K562 (cell line): ENCODE measurements around the gene IL1RN. TPM values are rescaled to one million over a fixed set of nuclear protein-coding genes. Genes with fewer than 3 reads are reported as not detected.

Source experiments
- ATAC-seq: fragments of 200-7000 bp; cut with Tn5 transposase; 3 replicates; pipeline ENCODE4 v1.9.1; 2020; ENCODE audit warnings: moderate library complexity
- BruUV-seq: library from RNA; stranded (reverse); fragments of 400-500 nt; replicated peaks from 2 replicates; lab custom pipeline; 2021; lab: Mats Ljungman, UMichigan
- CTCF ChIA-PET: fragments of 300-600 bp; formaldehyde crosslinking; extraction: SDS; loops from one replicate; lab custom pipeline; 2021; ENCODE audit warnings: low intra/inter-chr PET ratio; lab: Yijun Ruan, JAX
- POLR2A ChIA-PET: fragments of 300-600, 350-650 bp; sonication (Branson Sonifier 250); formaldehyde crosslinking; extraction: SDS; loops from one replicate; lab custom pipeline; 2021; ENCODE audit warnings: antibody characterized with exemption, inconsistent platforms; lab: Yijun Ruan, JAX
- DNase-seq, 4 experiments: peaks; one replicate each; pipeline versions ENCODE4 v3.0.0 to v3.0.0-alpha.2; 2011 to 2018; ENCODE audit warnings: low spot score in 3 of 4, mixed read lengths in 3 of 4; ENCODE audit errors: extremely low read depth in 1 of 4
- FAIRE-seq: peaks from 2 replicates; lab custom pipeline; 2011; peaks lifted over from hg19 to GRCh38; lab: Jason Lieb, UNC
- H2AFZ ChIP-seq: 2 replicates; pipeline ENCODE4 v1.6.0; 2011; ENCODE audit warnings: low read depth, low read length, control low read depth, inconsistent platforms
- H3K27ac ChIP-seq: fragments of 200-600 bp; 3 replicates; pipeline ENCODE4 v1.8.0; 2011; ENCODE audit warnings: low read depth, mild to moderate bottlenecking, control low read depth, inconsistent platforms, low read length, moderate library complexity, mixed read lengths; ENCODE audit errors: extremely low read depth
- H3K27me3 ChIP-seq, 2 experiments: fragments of 300-600 bp in 1 of 2; 2 replicates in 1 of 2; 3 replicates in 1 of 2; pipeline versions ENCODE4 v1.6.0 to v1.8.0; 2011; ENCODE audit warnings: inconsistent platforms in 2 of 2, low read length in 2 of 2, mild to moderate bottlenecking in 1 of 2, mixed read lengths in 1 of 2, moderate library complexity in 1 of 2; ENCODE audit not compliant: control insufficient read depth in 2 of 2, insufficient read depth in 2 of 2
- H3K36me3 ChIP-seq: fragments of 300-600 bp; 3 replicates; pipeline ENCODE4 v1.8.0; 2011; ENCODE audit warnings: mild to moderate bottlenecking, low read length, inconsistent platforms; ENCODE audit not compliant: control insufficient read depth, insufficient read depth
- H3K4me1 ChIP-seq, 2 experiments: fragments of 200-600 bp in 1 of 2; replicated peaks in 1 of 2; 2 replicates in 1 of 2; 3 replicates in 1 of 2; pipeline versions ENCODE4 v1.5.1 to v1.8.0; 2011; ENCODE audit warnings: inconsistent platforms in 2 of 2, low read length in 2 of 2, mild to moderate bottlenecking in 1 of 2, mixed read lengths in 1 of 2, moderate library complexity in 1 of 2; ENCODE audit not compliant: control insufficient read depth in 2 of 2, insufficient read depth in 2 of 2
- H3K4me2 ChIP-seq: 2 replicates; pipeline ENCODE4 v1.6.1; 2011; ENCODE audit warnings: low read length, control low read depth, inconsistent platforms, mixed read lengths; ENCODE audit not compliant: insufficient read depth
- H3K4me3 ChIP-seq: fragments of 200-600 bp; sonication (generic), shearing (Covaris generic); 2 replicates; pipeline ENCODE4 v1.5.1; 2016; ENCODE audit warnings: control low read depth, inconsistent platforms
- H3K79me2 ChIP-seq: fragments of 200-600 bp; 3 replicates; pipeline ENCODE4 v1.8.0; 2011; ENCODE audit warnings: low read length, inconsistent platforms; ENCODE audit not compliant: control insufficient read depth, insufficient read depth
- H3K9ac ChIP-seq, 2 experiments: 2 replicates each; pipeline versions ENCODE4 v1.6.0 to v1.6.1; 2011; ENCODE audit warnings: low read depth in 2 of 2, low read length in 2 of 2, control low read depth in 1 of 2, inconsistent platforms in 1 of 2, mild to moderate bottlenecking in 1 of 2, mixed read lengths in 1 of 2; ENCODE audit not compliant: insufficient read depth in 1 of 2
- H3K9me1 ChIP-seq: one replicate; pipeline ENCODE4 v1.6.0; 2011; ENCODE audit warnings: inconsistent platforms, mild to moderate bottlenecking, low read length, moderate library complexity; ENCODE audit not compliant: control insufficient read depth, insufficient read depth
- H3K9me3 ChIP-seq: replicated peaks from 2 replicates; pipeline ENCODE4 v1.5.1; 2011; ENCODE audit warnings: low read depth, low read length, inconsistent platforms; ENCODE audit not compliant: control insufficient read depth, insufficient read depth
- H4K20me1 ChIP-seq: replicated peaks from 2 replicates; pipeline ENCODE4 v1.6.1; 2011; ENCODE audit warnings: low read length, inconsistent platforms, mixed read lengths; ENCODE audit not compliant: control insufficient read depth, insufficient read depth
- CEBPZ ChIP-seq: fragments of 150-350 bp; IDR thresholded peaks from 2 replicates; pipeline ENCODE4 v1.6.1; 2014; ENCODE audit warnings: low read depth, mild to moderate bottlenecking, low read length, borderline replicate concordance
- CGGBP1 ChIP-seq: fragments of 250-450 bp; sonication (Bioruptor Pico); IDR thresholded peaks from 2 replicates; pipeline ENCODE4 v1.9.0; 2021; ENCODE audit warnings: mild to moderate bottlenecking
- MYBL2 ChIP-seq, 2 experiments: fragments of 450-650 bp in 1 of 2; sonication (generic) in 1 of 2; formaldehyde crosslinking in 1 of 2; IDR thresholded peaks; 2 replicates each; pipeline versions ENCODE4 v1.6.1 to v1.8.1; 2017 to 2022; ENCODE audit warnings: borderline replicate concordance in 1 of 2, inconsistent platforms in 1 of 2, low read depth in 1 of 2, mild to moderate bottlenecking in 1 of 2, missing genetic modification reagents in 1 of 2, moderate library complexity in 1 of 2
- PKNOX1 ChIP-seq: fragments of 450-650 bp; IDR thresholded peaks from 2 replicates; pipeline ENCODE4 v1.6.1; 2016
- SRSF1 ChIP-seq: fragments of 200-400 bp; formaldehyde crosslinking; IDR thresholded peaks from 2 replicates; pipeline ENCODE4 v1.6.1; 2017; ENCODE audit warnings: mild to moderate bottlenecking, low read depth, low read length, moderate library complexity
- TEAD2 ChIP-seq: fragments of 450-650 bp; IDR thresholded peaks from 2 replicates; pipeline ENCODE4 v1.6.1; 2016; ENCODE audit warnings: missing genetic modification characterization, control low read depth, missing compliant biosample characterization
- ZBED1 ChIP-seq: IDR thresholded peaks from 2 replicates; pipeline ENCODE4 v1.6.1; 2014
- WGBS: fragments of 100-300 bp; shearing (Covaris generic); methylation state at CpG from one replicate; pipeline ENCODE4 v1.1.6; 2016; ENCODE audit warnings: low coverage, mixed read lengths; ENCODE audit not compliant: insufficient coverage; ENCODE audit errors: missing lambda C conversion rate; 5-methylcytosine and 5-hydroxymethylcytosine counted together
- in situ Hi-C: fragments of 300-500 bp; cut with MboI; formaldehyde crosslinking; loops from 4 replicates; pipeline ENCODE4 v1.15.0; 2018; ENCODE audit warnings: inconsistent platforms, mixed read lengths
- intact Hi-C: fragments of 100-400 bp; cut with micrococcal nuclease; formaldehyde crosslinking; loops from 2 replicates; pipeline ENCODE4 v1.14.2; 2022
- polyA plus RNA-seq, 8 experiments: library from polyadenylated mRNA; depleted of rRNA in 4 of 8; stranded (reverse) in 5 of 8; unstranded in 3 of 8; fragments of >200 nt; fragmentation: Nextera tagmentation in 2 of 8; fragmentation: Illumina TruSeq in 1 of 8; extraction: Ambion mirVana in 2 of 8; extraction: Trizol in 1 of 8; gene quantifications; 2 replicates each; pipeline versions ENCODE4 v1.2.1 to v1.2.3, GENCODE V29; 2011 to 2014; ENCODE audit warnings: inconsistent platforms in 1 of 8, missing spikeins in 1 of 8
- total RNA-seq, 7 experiments: library from RNA; depleted of rRNA in 6 of 7; stranded (reverse); fragments of >200 nt in 6 of 7; fragmentation: Illumina TruSeq in 2 of 7; extraction: Trizol in 2 of 7; gene quantifications; 2 replicates each; pipeline versions ENCODE4 v1.2.1 to v1.2.3, GENCODE V29; 2011 to 2021; ENCODE audit warnings: low replicate concordance in 1 of 7
- TF ChIP-seq, protein P1 (sequence below): IDR thresholded peaks from 2 replicates; pipeline ENCODE4 v1.6.1; 2011; ENCODE audit warnings: borderline replicate concordance, low read depth, mild to moderate bottlenecking, moderate library complexity, low read length; ENCODE audit not compliant: insufficient read depth, poor library complexity, severe bottlenecking
- TF ChIP-seq, protein P2 (sequence below): fragments of 250-450 bp; sonication (Bioruptor Pico); IDR thresholded peaks from 2 replicates; pipeline ENCODE4 v1.4.0; 2020; ENCODE audit warnings: mild to moderate bottlenecking, moderate library complexity, borderline replicate concordance

The IL1RN gene
- total and polyA plus RNA-seq, 9 of the 15 experiments (the other 6 are each of a cell fraction or from before 2014, with no cell fraction given): 0.13 TPM; not detected in 8

DNA sequence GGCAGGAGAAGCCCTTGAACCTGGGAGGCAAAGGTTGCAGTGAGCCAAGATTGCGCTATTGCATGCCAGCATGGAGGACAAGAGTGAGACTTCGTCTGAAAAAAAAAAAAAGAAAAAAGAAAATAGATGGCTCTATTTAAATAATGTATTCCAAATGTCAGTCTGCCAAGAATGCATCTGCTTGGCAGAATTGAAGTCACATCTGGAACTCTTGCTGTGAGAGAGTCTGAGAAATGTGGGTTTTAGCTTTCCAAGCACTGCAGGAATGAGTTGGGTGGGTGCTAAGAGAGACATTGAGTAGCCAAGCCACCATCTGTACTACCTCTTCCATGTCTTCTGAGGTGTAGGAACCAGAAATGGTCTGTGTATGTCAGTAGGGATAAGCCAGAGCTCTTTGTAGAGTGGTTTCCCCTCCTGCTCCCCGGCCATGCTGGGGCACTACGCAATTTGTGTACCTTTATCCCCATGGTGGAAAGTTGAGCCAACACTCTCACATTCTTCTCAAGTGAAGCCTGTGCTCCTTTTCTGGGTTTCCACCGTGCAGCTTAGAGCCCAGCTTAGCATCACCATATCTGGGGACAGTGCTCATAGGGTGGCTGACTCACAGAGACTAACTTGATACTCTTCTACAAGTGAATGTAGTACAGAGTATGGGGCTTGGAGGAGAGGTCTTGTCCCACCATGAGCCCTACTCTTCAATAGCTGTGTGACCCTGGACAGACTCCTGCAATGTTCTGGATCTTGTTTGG, 34.4 kb upstream of the IL1RN start:
- Histone ChIP-seq H3K4me2 (no peak overlapping the region), H3K27me3 (peaks cover 5 to 18% of the 10 kb centered on the region in 2 experiments; a peak in 3 of 5 replicates), H3K36me3 (no peaks in the 10 kb centered on the region), H3K27ac (no peak overlapping the region), H3K9ac (no peak overlapping the region), H3K4me3 (no peak overlapping the region), H3K9me3 (0 out of 2 replicates have a peak, but pooled peaks cover 2% of the 10 kb centered on the region), H3K79me2 (no peaks in the 10 kb centered on the region), H3K9me1 (no peaks in the 10 kb centered on the region), H2AFZ (no peak overlapping the region), H4K20me1 (no peaks in the 10 kb centered on the region), H3K4me1 (no peaks in the 10 kb centered on the region)
- ATAC-seq (no peak), DNase-seq (no peak), FAIRE-seq (no peak)
- intact Hi-C loops (no loop called here), in situ Hi-C loops (no loop called here)
- WGBS: 4% methylated on average over 5 of the region's 5 CpGs
- ChIA-PET POLR2A (interaction anchor here (0.8 to 1.2 kb wide), 2 partner anchors 11 to 46 kb away, joined by 3 read pairs; no protein-coding TSS in a partner anchor), CTCF (interaction anchor here (0.7 kb wide), 1 partner anchor 25 kb away, joined by 3 read pairs; the partner anchor contains the start of gene IL1F10)
- BruUV-seq: no TSS peak
- TF ChIP-seq, protein P1, sequence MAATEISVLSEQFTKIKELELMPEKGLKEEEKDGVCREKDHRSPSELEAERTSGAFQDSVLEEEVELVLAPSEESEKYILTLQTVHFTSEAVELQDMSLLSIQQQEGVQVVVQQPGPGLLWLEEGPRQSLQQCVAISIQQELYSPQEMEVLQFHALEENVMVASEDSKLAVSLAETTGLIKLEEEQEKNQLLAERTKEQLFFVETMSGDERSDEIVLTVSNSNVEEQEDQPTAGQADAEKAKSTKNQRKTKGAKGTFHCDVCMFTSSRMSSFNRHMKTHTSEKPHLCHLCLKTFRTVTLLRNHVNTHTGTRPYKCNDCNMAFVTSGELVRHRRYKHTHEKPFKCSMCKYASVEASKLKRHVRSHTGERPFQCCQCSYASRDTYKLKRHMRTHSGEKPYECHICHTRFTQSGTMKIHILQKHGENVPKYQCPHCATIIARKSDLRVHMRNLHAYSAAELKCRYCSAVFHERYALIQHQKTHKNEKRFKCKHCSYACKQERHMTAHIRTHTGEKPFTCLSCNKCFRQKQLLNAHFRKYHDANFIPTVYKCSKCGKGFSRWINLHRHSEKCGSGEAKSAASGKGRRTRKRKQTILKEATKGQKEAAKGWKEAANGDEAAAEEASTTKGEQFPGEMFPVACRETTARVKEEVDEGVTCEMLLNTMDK: no peak
- TF ChIP-seq CGGBP1 (no peak), MYBL2 (IDR thresholded peaks at IDR 0.05; ENCODE audit: low read depth) (no peak), MYBL2 (CRISPR knock-in tag; IDR thresholded peaks at IDR 0.05; ENCODE audit: borderline replicate concordance) (no peak), ZBED1 (no peak), CEBPZ (no peak), TEAD2 (tag) (no peak), PKNOX1 (no peak), SRSF1 (no peak)
- TF ChIP-seq, protein P2, sequence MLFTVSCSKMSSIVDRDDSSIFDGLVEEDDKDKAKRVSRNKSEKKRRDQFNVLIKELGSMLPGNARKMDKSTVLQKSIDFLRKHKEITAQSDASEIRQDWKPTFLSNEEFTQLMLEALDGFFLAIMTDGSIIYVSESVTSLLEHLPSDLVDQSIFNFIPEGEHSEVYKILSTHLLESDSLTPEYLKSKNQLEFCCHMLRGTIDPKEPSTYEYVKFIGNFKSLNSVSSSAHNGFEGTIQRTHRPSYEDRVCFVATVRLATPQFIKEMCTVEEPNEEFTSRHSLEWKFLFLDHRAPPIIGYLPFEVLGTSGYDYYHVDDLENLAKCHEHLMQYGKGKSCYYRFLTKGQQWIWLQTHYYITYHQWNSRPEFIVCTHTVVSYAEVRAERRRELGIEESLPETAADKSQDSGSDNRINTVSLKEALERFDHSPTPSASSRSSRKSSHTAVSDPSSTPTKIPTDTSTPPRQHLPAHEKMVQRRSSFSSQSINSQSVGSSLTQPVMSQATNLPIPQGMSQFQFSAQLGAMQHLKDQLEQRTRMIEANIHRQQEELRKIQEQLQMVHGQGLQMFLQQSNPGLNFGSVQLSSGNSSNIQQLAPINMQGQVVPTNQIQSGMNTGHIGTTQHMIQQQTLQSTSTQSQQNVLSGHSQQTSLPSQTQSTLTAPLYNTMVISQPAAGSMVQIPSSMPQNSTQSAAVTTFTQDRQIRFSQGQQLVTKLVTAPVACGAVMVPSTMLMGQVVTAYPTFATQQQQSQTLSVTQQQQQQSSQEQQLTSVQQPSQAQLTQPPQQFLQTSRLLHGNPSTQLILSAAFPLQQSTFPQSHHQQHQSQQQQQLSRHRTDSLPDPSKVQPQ (CRISPR knock-in tag): no peak
